ENCODE data around the gene GARS1. TPM values are rescaled to one million over a fixed set of nuclear protein-coding genes. Genes with fewer than 3 reads are reported as not detected.

Gene GARS1
- total and polyA plus RNA-seq, 4 donors, result 43.3 to 73.6 (median 67.8) TPM

- TF ChIP-seq JUND (IDR thresholded peaks at IDR 0.05) (no peak), RXRA (IDR thresholded peaks at IDR 0.05) (no peak), HNF4G (IDR thresholded peaks at IDR 0.05) (no peak), MAX (IDR thresholded peaks at IDR 0.05) (no peak)
Observed at GRCh38 chr7:30589111-30589510, 5.6 kb upstream of the GARS1 start (continued).

GRCh38 chr7:30594048-30594539 is 584 bp upstream of the GARS1 start:
- peak overlapping the region; percentile 84 to 95 for H3K9ac ChIP-seq (ENCODE audit: low read depth in 1 of 2, low read length in 2 of 2)
- no peaks in the 10 kb centered on the region for H3K9me3 ChIP-seq (ENCODE audit: control insufficient read depth in 4 of 4, low read length in 3 of 4)
- peaks cover 3 to 26% (median 13%) of the 10 kb centered on the region in 4 donors for H3K4me1 ChIP-seq (ENCODE audit: control insufficient read depth in 4 of 4, insufficient read depth in 4 of 4, low read length in 3 of 4)
- H3K36me3 ChIP-seq (ENCODE audit: control insufficient read depth in 4 of 4, insufficient read depth in 3 of 4, low read depth in 1 of 4, low read length in 3 of 4), result no peaks in the 10 kb centered on the region
- DNase-seq (ENCODE audit: low spot score), result peak; percentile 61
- H3K4me3 ChIP-seq (ENCODE audit: low read depth in 1 of 3, low read length in 3 of 3), result peak overlapping the region; percentile 87 to 95 (median 95)
- no peaks in the 10 kb centered on the region for H3K27me3 ChIP-seq (ENCODE audit: control insufficient read depth in 4 of 4, insufficient read depth in 4 of 4, low read length in 3 of 4)
- no peak for TF ChIP-seq CTCF (IDR thresholded peaks at IDR 0.05; ENCODE audit: low read depth, low read length, missing input control)
- TF ChIP-seq RXRA (IDR thresholded peaks at IDR 0.05), result no peak
- no peak for TF ChIP-seq ATF3 (IDR thresholded peaks at IDR 0.05)
- TF ChIP-seq NR2F2 (IDR thresholded peaks at IDR 0.05), result no peak
- TF ChIP-seq EGR1 (IDR thresholded peaks at IDR 0.05; ENCODE audit: low read depth in 2 of 2), result no peak
- TF ChIP-seq SP1 (IDR thresholded peaks at IDR 0.05), result no peak
- TF ChIP-seq YY1 (IDR thresholded peaks at IDR 0.05), result no peak
- TF ChIP-seq HNF4A (conservative IDR thresholded peaks at IDR 0.05), result no peak
- TF ChIP-seq TAF1 (conservative IDR thresholded peaks at IDR 0.05), result no peak
- TF ChIP-seq RAD21 (IDR thresholded peaks at IDR 0.05), result no peak
- no peak for TF ChIP-seq REST (IDR thresholded peaks at IDR 0.05)
- under 1% methylated on average over 12 of the region's 12 CpGs for WGBS
- H3K27ac ChIP-seq (ENCODE audit: low read depth in 1 of 2, low read length in 2 of 2), result peak overlapping the region; percentile 92 to 97

GRCh38 chr7:30595436-30596013 is 847 bp downstream of the GARS1 start:
- 1% methylated on average over 13 of the region's 13 CpGs for WGBS
- Histone ChIP-seq H3K4me1 (ENCODE audit: control insufficient read depth in 4 of 4, insufficient read depth in 4 of 4, low read length in 3 of 4) (peaks cover 3 to 26% (median 13%) of the 10 kb centered on the region in 4 donors), H3K27me3 (ENCODE audit: control insufficient read depth in 4 of 4, insufficient read depth in 4 of 4, low read length in 3 of 4) (no peaks in the 10 kb centered on the region), H3K9ac (ENCODE audit: low read depth in 1 of 2, low read length in 2 of 2) (peak overlapping the region; percentile 80 to 95), H3K27ac (ENCODE audit: low read depth in 1 of 2, low read length in 2 of 2) (peak overlapping the region; percentile 92 to 97), H3K9me3 (ENCODE audit: control insufficient read depth in 4 of 4, low read length in 3 of 4) (no peaks in the 10 kb centered on the region), H3K4me3 (ENCODE audit: low read depth in 1 of 3, low read length in 3 of 3) (peak overlapping the region; percentile 87 to 95 (median 95)), H3K36me3 (ENCODE audit: control insufficient read depth in 4 of 4, insufficient read depth in 3 of 4, low read depth in 1 of 4, low read length in 3 of 4) (peaks cover 2 to 10% (median 7%) of the 10 kb centered on the region in 4 donors)
- no peak for TF ChIP-seq REST (IDR thresholded peaks at IDR 0.05)
- no peak for TF ChIP-seq RXRA (IDR thresholded peaks at IDR 0.05)
- no peak for TF ChIP-seq EGR1 (IDR thresholded peaks at IDR 0.05; ENCODE audit: low read depth in 2 of 2)
- no peak for TF ChIP-seq ZBTB33 (IDR thresholded peaks at IDR 0.05)
- no peak for TF ChIP-seq RAD21 (IDR thresholded peaks at IDR 0.05)
- no peak for TF ChIP-seq CTCF (IDR thresholded peaks at IDR 0.05; ENCODE audit: low read depth, low read length, missing input control)
- DNase-seq (ENCODE audit: low spot score), result no peak
